Hepatocyte (in vitro differentiated cells): ENCODE measurements around the gene SGCD.

ENCODE experiments used
- CTCF ChIP-seq: fragments of 200-600 bp; sonication (generic); IDR thresholded peaks from 2 replicates; pipeline ENCODE4 v1.5.1; 2016; ENCODE audit warnings: antibody characterized with exemption, mild to moderate bottlenecking; ENCODE audit not compliant: poor library complexity
- EZH2 ChIP-seq: fragments of 200-600 bp; sonication (generic); IDR thresholded peaks from 2 replicates; pipeline ENCODE4 v1.6.1; 2016; ENCODE audit warnings: antibody characterized with exemption, mild to moderate bottlenecking, borderline replicate concordance
- EZH2phosphoT487 ChIP-seq: fragments of 200-600 bp; sonication (generic); IDR thresholded peaks from one replicate; pipeline ENCODE4 v1.6.1; 2018; ENCODE audit warnings: antibody characterized with exemption, mild to moderate bottlenecking, low read depth, moderate library complexity; ENCODE audit not compliant: unreplicated experiment, severe bottlenecking

DNA sequence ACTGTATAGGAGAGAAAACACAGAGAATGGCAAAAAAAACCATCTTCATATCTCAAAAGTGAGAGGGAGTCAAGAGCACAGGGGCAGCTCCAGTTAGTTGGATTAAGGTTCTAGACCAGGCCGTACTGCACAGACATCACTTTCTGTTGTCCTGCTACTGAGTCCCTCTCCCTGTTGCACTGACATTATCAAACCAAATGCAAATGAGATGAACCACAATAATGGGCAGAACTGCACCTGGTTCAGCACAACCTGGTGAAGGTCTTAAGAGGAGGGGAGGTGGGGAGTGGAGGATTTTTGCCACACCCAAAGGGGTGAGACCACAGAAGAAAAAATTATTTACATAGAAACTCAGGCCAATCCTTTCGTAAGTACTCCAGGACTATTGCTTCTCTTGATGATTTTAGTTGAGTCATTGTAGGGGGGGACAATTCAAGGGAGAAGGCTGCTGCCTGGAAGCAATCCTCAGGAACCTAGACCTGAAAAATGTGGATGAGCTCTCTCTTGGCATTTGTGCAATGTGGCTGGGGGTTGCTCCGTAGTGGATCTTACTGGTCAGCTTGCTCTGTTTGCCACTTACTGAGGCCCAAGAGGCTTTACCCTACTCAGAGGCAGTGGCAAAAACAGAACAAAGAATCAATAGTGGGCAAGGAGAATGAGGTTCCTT, 428.6 kb downstream of the SGCD start:
- TF ChIP-seq CTCF (no peak), EZH2phosphoT487 (no peak), EZH2 (no peak)
